OCI-LY1 (cell line): ENCODE results near the gene RFC1.

Experiments used
- H2AFZ ChIP-seq: fragments of 200-600 bp; sonication (generic), shearing (Covaris generic); 2 replicates; pipeline ENCODE4 v1.6.0; 2014; ENCODE audit warnings: antibody characterized with exemption, mild to moderate bottlenecking, low read length
- H3F3A ChIP-seq: fragments of 200-600 bp; sonication (generic), shearing (Covaris generic); 2 replicates; pipeline ENCODE4 v1.6.0; 2014; ENCODE audit warnings: mild to moderate bottlenecking, antibody characterized with exemption, low read length, moderate library complexity; ENCODE audit not compliant: insufficient read depth
- H3K27ac ChIP-seq: fragments of 200-600 bp; sonication (generic); 2 replicates; pipeline ENCODE4 v1.5.1; 2014; ENCODE audit warnings: low read length, mixed run types, mild to moderate bottlenecking, low read depth; ENCODE audit not compliant: poor library complexity, severe bottlenecking
- H3K27me3 ChIP-seq: fragments of 200-600 bp; sonication (generic); 2 replicates; pipeline ENCODE4 v1.6.0; 2014; ENCODE audit warnings: antibody characterized with exemption, mild to moderate bottlenecking, low read length, moderate library complexity; ENCODE audit not compliant: insufficient read depth
- H3K36me3 ChIP-seq: fragments of 200-600 bp; sonication (generic); 2 replicates; pipeline ENCODE4 v1.6.1; 2014; ENCODE audit warnings: mild to moderate bottlenecking, antibody characterized with exemption, low read length, moderate library complexity, mixed read lengths; ENCODE audit not compliant: insufficient read depth
- H3K4me1 ChIP-seq: fragments of 200-600 bp; sonication (generic); 2 replicates; pipeline ENCODE4 v1.5.1; 2014; ENCODE audit warnings: mild to moderate bottlenecking, low read length, moderate library complexity; ENCODE audit not compliant: insufficient read depth, severe bottlenecking
- H3K4me2 ChIP-seq: fragments of 200-600 bp; sonication (generic), shearing (Covaris generic); 2 replicates; pipeline ENCODE4 v1.6.1; 2014; ENCODE audit warnings: low read length
- H3K4me3 ChIP-seq: fragments of 200-600 bp; sonication (generic); 2 replicates; pipeline ENCODE4 v1.5.1; 2014; ENCODE audit warnings: low read length, low read depth, mild to moderate bottlenecking, mixed read lengths; ENCODE audit not compliant: poor library complexity, severe bottlenecking
- H3K79me2 ChIP-seq: fragments of 200-600 bp; shearing (Covaris generic); 2 replicates; pipeline ENCODE4 v1.6.1; 2016; ENCODE audit warnings: mixed run types, low read length, mixed read lengths; ENCODE audit not compliant: insufficient read depth
- H3K9ac ChIP-seq: fragments of 200-600 bp; sonication (generic), shearing (Covaris generic); 2 replicates; pipeline ENCODE4 v1.6.1; 2014; ENCODE audit warnings: mild to moderate bottlenecking, low read length, mixed read lengths
- H3K9me2 ChIP-seq: fragments of 200-600 bp; sonication (generic), shearing (Covaris generic); 2 replicates; pipeline ENCODE4 v1.6.1; 2014; ENCODE audit warnings: low read depth, mild to moderate bottlenecking, low read length, mixed read lengths
- H3K9me3 ChIP-seq: fragments of 200-600 bp; shearing (Covaris generic); 2 replicates; pipeline ENCODE4 v1.6.1; 2014; ENCODE audit warnings: low read length, mixed read lengths
- H4K20me1 ChIP-seq: fragments of 200-600 bp; sonication (generic), shearing (Covaris generic); 2 replicates; pipeline ENCODE4 v1.6.0; 2016; ENCODE audit warnings: mild to moderate bottlenecking, low read length; ENCODE audit not compliant: insufficient read depth
- CTCF ChIP-seq: fragments of 200-600 bp; sonication (generic), shearing (Covaris generic); IDR thresholded peaks from 2 replicates; pipeline ENCODE4 v1.5.1; 2017; ENCODE audit warnings: mild to moderate bottlenecking, antibody characterized with exemption, low read length, moderate library complexity, mixed read lengths
- EZH2 ChIP-seq: fragments of 200-600 bp; sonication (generic), shearing (Covaris generic); IDR thresholded peaks from 2 replicates; pipeline ENCODE4 v1.8.0; 2017; ENCODE audit warnings: borderline replicate concordance, mixed run types, mild to moderate bottlenecking, antibody characterized with exemption, low read length, moderate library complexity, mixed read lengths

Gene RFC1

GRCh38 chr4:39330353-39330752 is 35.8 kb downstream of the RFC1 start:
- Histone ChIP-seq H3K79me2 (peaks cover 63% of the 10 kb centered on the region), H3K4me1 (no peaks in the 10 kb centered on the region), H3K4me2 (no peak overlapping the region), H3F3A (no peaks in the 10 kb centered on the region), H3K4me3 (no peak overlapping the region), H3K9me3 (0 out of 2 replicates have a peak, but pooled peaks cover 4% of the 10 kb centered on the region), H2AFZ (no peak overlapping the region), H3K27me3 (no peaks in the 10 kb centered on the region), H3K27ac (no peak overlapping the region), H3K9ac (no peak overlapping the region), H4K20me1 (no peaks in the 10 kb centered on the region), H3K36me3 (peaks cover 42% of the 10 kb centered on the region), H3K9me2 (no peaks in the 10 kb centered on the region)
- TF ChIP-seq EZH2, result no peak
- no peak for TF ChIP-seq CTCF

- H3K9me2 ChIP-seq, result no peaks in the 10 kb centered on the region
- TF ChIP-seq EZH2 (no peak), CTCF (no peak)
- H3K36me3 ChIP-seq, result peaks cover 70% of the 10 kb centered on the region
- H3K9ac ChIP-seq, result no peak overlapping the region
- no peaks in the 10 kb centered on the region for H3F3A ChIP-seq
- H3K9me3 ChIP-seq, result no peaks in the 10 kb centered on the region
- H3K4me3 ChIP-seq, result no peak overlapping the region
- H3K79me2 ChIP-seq, result peaks cover 25% of the 10 kb centered on the region
- no peak overlapping the region for H3K4me2 ChIP-seq
- no peak overlapping the region for H2AFZ ChIP-seq
- no peaks in the 10 kb centered on the region for H3K27me3 ChIP-seq
- no peaks in the 10 kb centered on the region for H4K20me1 ChIP-seq
- H3K4me1 ChIP-seq, result no peaks in the 10 kb centered on the region
- H3K27ac ChIP-seq, result no peak overlapping the region
Observed at GRCh38 chr4:39326468-39326977, 39.6 kb downstream of the RFC1 start.

- H2AFZ ChIP-seq, result no peak overlapping the region
- H3K36me3 ChIP-seq, result peaks cover 84% of the 10 kb centered on the region
- no peak overlapping the region for H3K4me2 ChIP-seq
- no peaks in the 10 kb centered on the region for H3K27me3 ChIP-seq
- TF ChIP-seq EZH2 (no peak), CTCF (no peak)
- no peaks in the 10 kb centered on the region for H3F3A ChIP-seq
- H3K4me1 ChIP-seq, result no peaks in the 10 kb centered on the region
- H3K4me3 ChIP-seq, result no peak overlapping the region
- no peaks in the 10 kb centered on the region for H3K9me2 ChIP-seq
- H3K9ac ChIP-seq, result no peak overlapping the region
- no peak overlapping the region for H3K27ac ChIP-seq
- H3K79me2 ChIP-seq, result peaks cover 10% of the 10 kb centered on the region; the same call in 1 of the 2 replicates
- no peaks in the 10 kb centered on the region for H3K9me3 ChIP-seq
- H4K20me1 ChIP-seq, result no peaks in the 10 kb centered on the region
Observed at GRCh38 chr4:39324897-39325613, 41.1 kb downstream of the RFC1 start.
